Stimulated activated CD8-positive, alpha-beta memory T cell treated with anti-CD3 and anti-CD28 coated beads, Interleukin-7, amount 100 ng/mL, for 48 hours (primary cell): ENCODE measurements around the gene ARF1.

Experiments
- DNase-seq, 2 donors: peaks; one replicate each; pipeline ENCODE4 v3.0.0-alpha.2; 2020; ENCODE audit warnings: low read depth in 1 of 2; ENCODE audit errors: extremely low read depth in 1 of 2

ARF1 gene

GRCh38 chr1:228082214-228082917, at the start of gene ARF1:
TSS of gene ARF1 (plus strand) at chr1:228082708. CDS start at chr1:228097115, 14,407 bp downstream.
- DNase-seq: peak; percentile 80 to 92

GRCh38 chr1:228033376-228033775, 49.1 kb upstream of the ARF1 start:
- DNase-seq: no peak

- DNase-seq: no peak
Measured at GRCh38 chr1:228034954-228035837, 47.3 kb upstream of the ARF1 start.

- no peak for DNase-seq
Measured at GRCh38 chr1:228035844-228036243, 46.7 kb upstream of the ARF1 start.

GRCh38 chr1:228036701-228037231, 45.7 kb upstream of the ARF1 start:
- DNase-seq: no peak

- no peak for DNase-seq
Measured at GRCh38 chr1:228037401-228038386, 44.8 kb upstream of the ARF1 start.

- DNase-seq: no peak
Measured at GRCh38 chr1:228038387-228039005, 44.0 kb upstream of the ARF1 start.

- no peak for DNase-seq
Measured at GRCh38 chr1:228039006-228039903, 43.3 kb upstream of the ARF1 start.

- DNase-seq: no peak
Measured at GRCh38 chr1:228039986-228040385, 42.5 kb upstream of the ARF1 start.

- no peak for DNase-seq
Measured at GRCh38 chr1:228041316-228041715, 41.2 kb upstream of the ARF1 start.

GRCh38 chr1:228042508-228042907, 40.0 kb upstream of the ARF1 start:
- no peak for DNase-seq

- DNase-seq: no peak
Measured at GRCh38 chr1:228043281-228043848, 39.1 kb upstream of the ARF1 start.

- DNase-seq: no peak
Measured at GRCh38 chr1:228044961-228045360, 37.5 kb upstream of the ARF1 start.

GRCh38 chr1:228045405-228045804, 37.1 kb upstream of the ARF1 start:
- DNase-seq: no peak

- no peak for DNase-seq
Measured at GRCh38 chr1:228045871-228046270, 36.6 kb upstream of the ARF1 start.

GRCh38 chr1:228046421-228047182, 35.9 kb upstream of the ARF1 start:
- DNase-seq: no peak

GRCh38 chr1:228047183-228047466, 35.4 kb upstream of the ARF1 start:
- DNase-seq: no peak

GRCh38 chr1:228048120-228048519, 34.4 kb upstream of the ARF1 start:
- no peak for DNase-seq
